ENCODE measurements around the gene CELSR1.

The CELSR1 gene

GRCh38 chr22:46574993-46575910 is 37.8 kb upstream of the CELSR1 start:
- DNase-seq (ENCODE audit: low read depth in 2 of 2, low spot score in 1 of 2) = no peak

GRCh38 chr22:46574438-46574992 is 37.1 kb upstream of the CELSR1 start:
- no peak for DNase-seq (ENCODE audit: low read depth in 2 of 2, low spot score in 1 of 2)

- DNase-seq (ENCODE audit: low read depth in 2 of 2, low spot score in 1 of 2) = no peak
These were observed 36.5 kb upstream of the CELSR1 start for GRCh38 chr22:46573781-46574437.

GRCh38 chr22:46572911-46573780 is 35.7 kb upstream of the CELSR1 start:
- no peak for DNase-seq (ENCODE audit: low read depth in 2 of 2, low spot score in 1 of 2)

GRCh38 chr22:46571642-46572250 is 34.3 kb upstream of the CELSR1 start:
- no peak for DNase-seq (ENCODE audit: low read depth in 2 of 2, low spot score in 1 of 2)

GRCh38 chr22:46569848-46570695 is 32.7 kb upstream of the CELSR1 start:
- DNase-seq (ENCODE audit: low read depth in 2 of 2, low spot score in 1 of 2) = no peak

GRCh38 chr22:46569055-46569847 is 31.8 kb upstream of the CELSR1 start:
- DNase-seq (ENCODE audit: low read depth in 2 of 2, low spot score in 1 of 2) = no peak

- no peak for DNase-seq (ENCODE audit: low read depth in 2 of 2, low spot score in 1 of 2)
These were observed 30.8 kb upstream of the CELSR1 start for GRCh38 chr22:46568102-46568809.

- no peak for DNase-seq (ENCODE audit: low read depth in 2 of 2, low spot score in 1 of 2)
These were observed 30.1 kb upstream of the CELSR1 start for GRCh38 chr22:46567471-46567870.

GRCh38 chr22:46564084-46564714 is 26.8 kb upstream of the CELSR1 start:
- DNase-seq (ENCODE audit: low read depth in 2 of 2, low spot score in 1 of 2) = no peak

- peak; percentile 40 to 49 for DNase-seq (ENCODE audit: low read depth in 2 of 2, low spot score in 1 of 2)
These were observed 26.1 kb upstream of the CELSR1 start for GRCh38 chr22:46563381-46564083.

- no peak for DNase-seq (ENCODE audit: low read depth in 2 of 2, low spot score in 1 of 2)
These were observed 24.1 kb upstream of the CELSR1 start for GRCh38 chr22:46561435-46561905.

GRCh38 chr22:46560696-46561295 is 23.4 kb upstream of the CELSR1 start:
- DNase-seq (ENCODE audit: low read depth in 2 of 2, low spot score in 1 of 2) = no peak

GRCh38 chr22:46557736-46558480 is 20.5 kb upstream of the CELSR1 start:
- DNase-seq (ENCODE audit: low read depth in 2 of 2, low spot score in 1 of 2) = no peak

- no peak for DNase-seq (ENCODE audit: low read depth in 2 of 2, low spot score in 1 of 2)
These were observed 19.4 kb upstream of the CELSR1 start for GRCh38 chr22:46556775-46557174.

- no peak for DNase-seq (ENCODE audit: low read depth in 2 of 2, low spot score in 1 of 2)
These were observed 15.8 kb upstream of the CELSR1 start for GRCh38 chr22:46553189-46553588.

Data from stimulated activated CD8-positive, alpha-beta memory T cell treated with anti-CD3 and anti-CD28 coated beads, Interleukin-4, amount 100 ng/mL, for 1 hour (primary cell).